Neural cell (in vitro differentiated cells): ENCODE measurements around the gene AGPAT3.

Experiments
- EZH2 ChIP-seq: fragments of 200-600, 300-800 bp; shearing (Covaris generic), sonication (generic); IDR thresholded peaks from 2 replicates; pipeline ENCODE4 v1.6.1; 2014; ENCODE audit warnings: antibody characterized with exemption, low read length, borderline replicate concordance, mild to moderate bottlenecking; ENCODE audit not compliant: insufficient read depth, poor library complexity, severe bottlenecking
- TF ChIP-seq, protein P1 (sequence below): fragments of 450-650 bp; IDR thresholded peaks from 2 replicates; pipeline ENCODE4 v1.5.1; 2014; ENCODE audit warnings: antibody characterized with exemption, mild to moderate bottlenecking, moderate library complexity; ENCODE audit not compliant: poor library complexity, severe bottlenecking

DNA sequence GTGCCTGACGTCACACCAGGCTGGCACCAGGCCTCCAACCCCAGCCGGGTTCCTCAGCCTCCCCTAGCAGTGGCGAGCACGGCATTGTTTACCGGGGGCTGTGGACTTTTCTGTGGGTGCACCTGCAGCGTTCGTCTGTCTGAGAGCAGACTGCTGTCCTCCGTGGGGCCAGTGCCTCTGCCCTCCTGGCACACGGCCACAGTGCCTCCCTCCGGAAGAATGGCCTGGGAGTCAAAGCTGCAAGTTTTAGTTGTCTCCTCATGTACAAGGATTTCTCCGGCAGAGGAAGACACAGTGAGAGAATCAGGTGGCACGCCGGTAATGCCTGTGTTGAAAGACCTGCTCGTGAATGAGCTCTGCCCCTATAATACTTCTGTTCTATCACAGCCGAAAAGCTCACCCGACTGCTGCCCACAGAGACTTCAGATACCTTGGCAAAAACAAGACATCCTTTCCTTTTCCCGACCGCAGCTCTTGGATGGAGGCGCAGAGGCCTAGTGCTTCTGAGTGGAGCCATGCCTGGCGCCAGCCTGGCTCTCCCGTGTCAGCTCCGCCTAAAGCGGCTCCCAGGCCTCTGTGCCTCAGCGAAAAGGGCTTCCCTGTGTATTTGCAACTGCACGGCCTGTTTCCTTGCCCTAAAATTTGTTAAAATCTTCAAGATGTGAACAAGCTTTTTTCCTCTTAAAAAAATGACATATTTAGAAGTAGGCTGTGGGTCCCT is 71.4 kb downstream of the AGPAT3 start:
- TF ChIP-seq, protein P1, sequence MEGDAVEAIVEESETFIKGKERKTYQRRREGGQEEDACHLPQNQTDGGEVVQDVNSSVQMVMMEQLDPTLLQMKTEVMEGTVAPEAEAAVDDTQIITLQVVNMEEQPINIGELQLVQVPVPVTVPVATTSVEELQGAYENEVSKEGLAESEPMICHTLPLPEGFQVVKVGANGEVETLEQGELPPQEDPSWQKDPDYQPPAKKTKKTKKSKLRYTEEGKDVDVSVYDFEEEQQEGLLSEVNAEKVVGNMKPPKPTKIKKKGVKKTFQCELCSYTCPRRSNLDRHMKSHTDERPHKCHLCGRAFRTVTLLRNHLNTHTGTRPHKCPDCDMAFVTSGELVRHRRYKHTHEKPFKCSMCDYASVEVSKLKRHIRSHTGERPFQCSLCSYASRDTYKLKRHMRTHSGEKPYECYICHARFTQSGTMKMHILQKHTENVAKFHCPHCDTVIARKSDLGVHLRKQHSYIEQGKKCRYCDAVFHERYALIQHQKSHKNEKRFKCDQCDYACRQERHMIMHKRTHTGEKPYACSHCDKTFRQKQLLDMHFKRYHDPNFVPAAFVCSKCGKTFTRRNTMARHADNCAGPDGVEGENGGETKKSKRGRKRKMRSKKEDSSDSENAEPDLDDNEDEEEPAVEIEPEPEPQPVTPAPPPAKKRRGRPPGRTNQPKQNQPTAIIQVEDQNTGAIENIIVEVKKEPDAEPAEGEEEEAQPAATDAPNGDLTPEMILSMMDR = no peak
- no peak for TF ChIP-seq EZH2
